Left lobe of liver (tissue), 2 donors: ENCODE data around the gene ADAMTSL5. TPM values are rescaled to one million over a fixed set of nuclear protein-coding genes. Genes with fewer than 3 reads are reported as not detected.
A peak's percentile ranks its signal among the peaks of the same experiment; 100 is the strongest.

Experiments used
- ATAC-seq: fragments of 200-7000 bp; cut with Tn5 transposase; one replicate; pipeline ENCODE4 v1.9.1; 2020; ENCODE audit warnings: mild to moderate bottlenecking, moderate library complexity
- DNase-seq: peaks from one replicate; pipeline ENCODE4 v3.0.0-alpha.2; 2020; ENCODE audit warnings: low spot score
- total RNA-seq: library from RNA; stranded (reverse); gene quantifications from one replicate; pipeline ENCODE4 v1.2.1, GENCODE V29; 2021
- donor health status: DM: no; HTN: no; CAD: no; lungs with moderate emphysema.
- donor health status: DM: no; HTN: yes; CAD: no.

Gene ADAMTSL5
- total RNA-seq, 1 donor from 2014 or later, result 1.6 TPM

- ATAC-seq (no peak), DNase-seq (no peak)
These were observed 44.5 kb downstream of the ADAMTSL5 start for GRCh38 chr19:1468274-1468820.

GRCh38 chr19:1467490-1468273 is 45.1 kb downstream of the ADAMTSL5 start:
- no peak for DNase-seq

DNA sequence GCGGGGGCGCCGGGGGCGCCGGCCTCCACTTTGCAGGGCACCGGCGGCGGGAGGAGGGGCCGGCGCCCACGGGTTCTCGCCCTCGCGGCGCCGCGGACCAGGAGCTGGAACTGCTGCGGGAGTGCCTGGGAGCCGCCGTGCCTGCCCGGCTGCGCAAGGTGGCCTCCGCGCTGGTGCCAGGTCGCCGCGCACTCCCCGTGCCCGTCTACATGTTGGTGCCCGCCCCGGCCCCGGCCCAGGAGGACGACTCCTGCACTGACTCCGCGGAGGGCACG is 45.7 kb downstream of the ADAMTSL5 start:
- DNase-seq, result no peak

More at GRCh38 chr19:1467490-1468273, 45.1 kb downstream of the ADAMTSL5 start:
- no peak for ATAC-seq

DNA sequence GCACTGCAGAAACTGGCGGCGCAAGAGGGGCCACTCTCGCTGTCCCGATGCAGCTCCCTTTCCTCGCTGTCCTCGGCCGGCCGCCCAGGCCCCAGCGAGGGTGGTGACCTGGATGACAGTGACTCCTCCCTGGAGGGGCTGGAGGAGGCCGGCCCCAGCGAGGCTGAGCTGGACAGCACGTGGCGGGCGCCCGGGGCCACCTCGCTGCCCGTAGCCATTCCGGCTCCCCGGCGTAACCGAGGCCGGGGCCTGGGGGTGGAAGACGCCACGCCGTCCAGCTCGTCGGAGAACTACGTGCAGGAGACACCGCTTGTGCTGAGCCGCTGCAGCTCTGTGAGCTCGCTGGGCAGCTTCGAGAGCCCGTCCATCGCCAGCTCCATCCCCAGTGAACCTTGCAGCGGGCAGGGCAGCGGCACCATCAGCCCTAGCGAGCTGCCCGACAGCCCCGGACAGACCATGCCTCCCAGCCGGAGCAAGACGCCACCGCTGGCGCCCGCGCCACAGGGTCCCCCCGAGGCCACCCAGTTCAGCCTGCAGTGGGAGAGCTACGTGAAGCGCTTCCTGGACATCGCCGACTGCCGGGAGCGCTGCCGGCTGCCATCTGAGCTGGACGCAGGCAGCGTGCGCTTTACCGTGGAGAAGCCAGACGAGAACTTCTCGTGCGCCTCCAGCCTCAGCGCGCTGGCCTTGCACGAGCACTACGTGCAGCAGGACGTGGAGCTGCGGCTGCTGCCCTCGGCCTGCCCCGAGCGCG is 46.2 kb downstream of the ADAMTSL5 start:
- no peak for DNase-seq
- no peak for ATAC-seq

More for the DNA sequence above, 45.7 kb downstream of the ADAMTSL5 start:
- ATAC-seq, result no peak

DNA sequence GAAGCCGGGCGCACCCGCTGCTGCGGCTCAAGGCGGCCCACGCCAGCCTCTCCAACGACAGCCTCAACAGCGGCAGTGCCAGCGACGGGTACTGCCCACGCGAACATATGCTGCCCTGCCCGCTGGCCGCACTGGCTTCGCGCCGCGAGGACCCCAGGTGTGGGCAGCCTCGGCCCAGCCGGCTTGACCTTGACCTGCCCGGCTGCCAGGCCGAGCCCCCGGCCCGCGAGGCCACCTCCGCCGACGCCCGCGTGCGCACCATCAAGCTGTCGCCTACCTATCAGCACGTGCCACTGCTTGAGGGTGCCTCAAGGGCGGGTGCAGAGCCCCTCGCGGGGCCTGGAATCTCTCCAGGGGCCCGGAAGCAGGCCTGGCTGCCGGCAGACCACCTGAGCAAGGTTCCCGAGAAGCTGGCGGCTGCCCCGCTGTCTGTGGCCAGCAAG is 46.8 kb downstream of the ADAMTSL5 start:
- ATAC-seq (no peak), DNase-seq (peak; percentile 44)

- ATAC-seq (peak; percentile 56), DNase-seq (peak; percentile 50)
These were observed 47.4 kb downstream of the ADAMTSL5 start for GRCh38 chr19:1465191-1466016.

DNA sequence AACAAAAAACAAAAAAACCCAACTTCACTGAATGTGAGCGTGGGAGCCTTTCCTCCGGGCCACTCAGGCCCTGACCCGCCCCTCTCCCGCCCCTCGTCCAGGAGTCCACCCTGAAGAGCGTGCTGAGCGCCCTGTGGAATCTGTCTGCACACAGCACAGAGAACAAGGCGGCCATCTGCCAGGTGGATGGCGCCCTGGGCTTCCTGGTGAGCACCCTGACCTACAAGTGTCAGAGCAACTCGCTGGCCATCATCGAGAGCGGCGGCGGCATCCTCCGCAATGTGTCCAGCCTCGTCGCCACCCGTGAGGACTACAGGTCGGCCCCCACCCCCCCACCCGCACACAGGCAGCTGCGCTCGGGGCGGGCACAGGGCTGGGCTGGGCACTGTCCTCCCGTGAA is 51.0 kb downstream of the ADAMTSL5 start:
- DNase-seq (no peak), ATAC-seq (no peak)

- ATAC-seq (no peak), DNase-seq (no peak)
These were observed 52.5 kb downstream of the ADAMTSL5 start for GRCh38 chr19:1460033-1460995.

- ATAC-seq (no peak), DNase-seq (no peak)
These were observed 53.3 kb downstream of the ADAMTSL5 start for GRCh38 chr19:1459479-1459878.

DNA sequence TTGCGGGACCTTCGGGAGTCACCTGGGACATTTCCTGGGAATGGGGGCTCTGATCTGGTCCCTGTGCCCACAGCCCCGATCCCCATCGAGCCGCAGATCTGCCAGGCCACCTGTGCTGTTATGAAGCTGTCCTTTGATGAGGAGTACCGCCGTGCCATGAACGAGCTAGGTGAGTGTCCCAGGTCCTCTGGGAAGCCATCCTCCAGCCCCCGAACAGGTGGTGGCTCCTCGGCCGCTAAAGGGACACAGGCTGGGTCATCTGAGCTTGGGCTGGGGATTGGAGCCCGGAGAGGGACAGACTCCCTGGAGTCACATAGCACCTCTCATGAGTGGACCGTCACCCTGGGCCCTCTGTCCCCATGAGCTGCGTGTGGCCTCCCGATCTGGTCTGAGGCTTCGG is 54.9 kb downstream of the ADAMTSL5 start:
- ATAC-seq (no peak), DNase-seq (no peak)

- ATAC-seq, result peak; percentile 7
- DNase-seq, result no peak
These were observed 55.6 kb downstream of the ADAMTSL5 start for GRCh38 chr19:1457031-1457739.

DNA sequence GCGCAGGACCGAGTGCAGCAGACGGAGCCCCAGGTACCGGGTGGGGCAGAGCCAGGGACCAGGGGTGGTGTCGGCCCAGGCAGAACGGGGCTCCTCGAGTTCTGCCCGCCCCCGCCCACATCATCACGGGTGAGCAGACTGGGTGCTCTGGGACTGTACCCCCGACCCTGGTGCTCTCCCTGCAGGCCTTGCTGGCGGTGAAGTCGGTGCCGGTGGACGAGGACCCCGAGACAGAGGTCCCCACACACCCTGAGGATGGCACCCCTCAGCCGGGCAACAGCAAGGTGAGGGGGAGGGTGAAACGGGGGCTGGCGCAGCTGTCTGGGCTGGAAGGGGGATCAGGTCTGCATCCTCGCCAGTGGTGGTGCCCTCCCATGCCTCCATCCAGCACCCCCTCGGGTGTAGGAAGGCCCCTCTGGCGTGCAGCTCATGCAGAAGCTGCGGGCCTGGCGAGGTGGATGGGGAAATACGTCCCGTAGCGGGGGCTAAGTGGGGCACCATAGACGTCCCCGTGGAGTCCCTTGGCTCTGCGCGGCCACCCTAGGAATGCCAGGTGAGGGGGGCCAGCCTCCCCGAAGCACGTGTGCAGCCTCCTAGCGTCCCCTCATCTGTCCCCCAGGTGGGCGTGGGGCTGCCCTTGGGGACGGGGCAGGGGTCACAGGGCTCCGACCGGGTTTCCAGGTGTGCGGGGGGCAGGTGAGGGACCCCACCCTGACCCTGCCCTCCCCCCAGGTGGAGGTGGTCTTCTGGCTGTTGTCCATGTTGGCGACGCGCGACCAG is 56.5 kb downstream of the ADAMTSL5 start:
- no peak for DNase-seq
- ATAC-seq, result no peak

GRCh38 chr19:1455336-1456120 is 57.3 kb downstream of the ADAMTSL5 start:
- peak; percentile 57 for ATAC-seq
- DNase-seq, result no peak

Other genes starting within 250 kb of the ADAMTSL5 start
- 125 TPM for gene CIRBP, start 243.7 kb downstream of the ADAMTSL5 start, total RNA-seq
- 48.0 TPM for gene FAM174C, start 237.5 kb downstream of the ADAMTSL5 start, total RNA-seq
- 8.6 TPM for gene EFNA2, start 227.1 kb downstream of the ADAMTSL5 start, total RNA-seq
- 105 TPM for gene NDUFS7, start 129.1 kb downstream of the ADAMTSL5 start, total RNA-seq
- 214 TPM for gene GAMT, start 111.5 kb downstream of the ADAMTSL5 start, total RNA-seq
- 48.1 TPM for gene DAZAP1, start 105.4 kb downstream of the ADAMTSL5 start, total RNA-seq
- gene RPS15, start 74.6 kb downstream of the ADAMTSL5 start, total RNA-seq, result 410 TPM
- 0.13 TPM for gene APC2, start 62.9 kb downstream of the ADAMTSL5 start, total RNA-seq
- 19.2 TPM for gene C19orf25, start 33.8 kb downstream of the ADAMTSL5 start, total RNA-seq
- gene PCSK4, start 22.7 kb downstream of the ADAMTSL5 start, total RNA-seq, result 4.8 TPM
- gene REEP6, start 21.8 kb downstream of the ADAMTSL5 start, total RNA-seq, result 118 TPM
- not detected for gene PLK5, start 11.1 kb upstream of the ADAMTSL5 start, total RNA-seq
- gene MEX3D, start 55.3 kb upstream of the ADAMTSL5 start, total RNA-seq, result 11.4 TPM
- gene MBD3, start 79.8 kb upstream of the ADAMTSL5 start, total RNA-seq, result 40.3 TPM
- 220 TPM for gene UQCR11, start 92.4 kb upstream of the ADAMTSL5 start, total RNA-seq
- 14.2 TPM for gene TCF3, start 139.6 kb upstream of the ADAMTSL5 start, total RNA-seq
- 0.03 TPM for gene ONECUT3, start 240.5 kb upstream of the ADAMTSL5 start, total RNA-seq